Gastrocnemius medialis (tissue), 4 donors: ENCODE measurements around the gene WWOX.

Experiments
- CTCF ChIP-seq, 5 experiments: fragments of 450-650 bp in 3 of 5; fragments of 200-600 bp in 2 of 5; sonication (generic) in 2 of 5; IDR thresholded peaks in 4 of 5; conservative IDR thresholded peaks in 1 of 5; 1 replicate in 4 of 5; 2 replicates in 1 of 5; pipeline ENCODE4 v1.5.1; 2016 to 2019; ENCODE audit warnings: antibody characterized with exemption in 5 of 5, mild to moderate bottlenecking in 3 of 5, moderate library complexity in 3 of 5
- POLR2A ChIP-seq, 2 donors: fragments of 450-650 bp; IDR thresholded peaks; one replicate each; pipeline ENCODE4 v1.6.1; 2017; ENCODE audit warnings: antibody characterized with exemption in 2 of 2, mild to moderate bottlenecking in 2 of 2, moderate library complexity in 2 of 2

GRCh38 chr16:78183437-78184237, 84.2 kb downstream of the WWOX start:
- TF ChIP-seq CTCF (IDR thresholded peaks at IDR 0.05 in 4 of 5, conservative IDR thresholded peaks at IDR 0.05 in 1 of 5): no peak
- no peak for TF ChIP-seq POLR2A (IDR thresholded peaks at IDR 0.05)
